NCI-H2196 (cell line): ENCODE measurements around the gene EIF4ENIF1.
"Not testable (repeated sequence)": the region's sequence is repeated elsewhere in the genome, so short reads cannot be mapped to it uniquely, and the experiment has no call there.

Source experiments
- DNase-seq: peaks from one replicate; lab custom pipeline; 2025; ENCODE audit not compliant: unreplicated experiment; lab: John Stamatoyannopoulos, UW

Gene EIF4ENIF1

DNA sequence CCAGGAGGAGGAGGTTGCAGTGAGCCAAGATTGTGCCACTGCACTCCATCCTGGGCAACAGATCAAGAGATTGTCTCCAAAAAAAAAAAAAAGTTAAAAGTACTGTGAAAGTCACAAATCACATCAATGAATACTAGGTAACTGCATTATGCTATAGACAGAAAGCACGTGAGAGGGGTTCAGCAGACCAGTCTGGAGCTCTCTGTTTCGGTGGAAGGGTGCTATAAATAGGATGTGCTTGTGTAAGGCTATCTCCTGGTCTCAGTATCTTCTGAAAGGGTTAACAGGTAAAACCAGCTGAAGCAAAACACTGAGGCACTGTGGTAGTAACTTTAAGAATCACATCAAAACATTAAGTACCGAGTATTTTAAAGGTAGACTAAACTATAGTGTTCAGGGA, 43.4 kb downstream of the EIF4ENIF1 start:
- no peak for DNase-seq

DNA sequence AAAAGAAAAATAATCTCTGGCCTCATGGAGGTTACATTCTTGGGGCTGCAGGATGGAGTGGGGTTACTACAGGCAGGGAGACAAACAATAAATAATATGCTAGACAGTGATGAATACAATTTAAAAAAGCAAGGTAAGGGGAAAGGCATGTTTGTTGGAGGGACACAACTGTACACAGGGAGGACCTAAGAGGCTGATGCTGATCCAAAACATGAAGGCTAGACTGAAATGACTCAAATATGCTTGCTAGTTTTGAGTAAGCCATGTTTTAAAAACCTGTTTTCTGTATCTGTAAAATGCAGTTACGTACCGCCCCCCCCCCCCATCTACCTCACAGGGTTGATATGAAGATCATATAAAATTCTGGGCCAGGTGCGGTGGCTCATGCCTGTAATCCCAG, 44.0 kb downstream of the EIF4ENIF1 start:
- DNase-seq: no peak

DNA sequence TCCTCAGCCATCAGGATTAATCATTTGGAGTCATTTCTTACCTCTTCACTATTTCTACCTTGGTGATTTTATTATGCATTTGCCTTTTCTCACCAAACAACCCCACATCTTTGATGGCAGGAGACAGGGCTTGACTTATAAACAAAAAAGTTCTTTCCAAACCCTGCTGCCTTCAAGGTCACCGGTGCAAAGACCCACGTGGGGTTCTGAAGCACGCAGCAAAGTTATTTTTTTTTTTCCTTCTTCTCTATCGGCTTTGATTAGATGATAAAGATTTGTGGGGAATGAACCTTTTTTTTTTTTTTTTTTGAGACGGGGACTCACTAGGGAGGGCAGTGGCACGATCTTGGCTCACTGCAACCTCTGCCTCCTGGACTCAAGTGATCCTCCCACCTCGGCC, 46.1 kb downstream of the EIF4ENIF1 start:
- no peak for DNase-seq

DNA sequence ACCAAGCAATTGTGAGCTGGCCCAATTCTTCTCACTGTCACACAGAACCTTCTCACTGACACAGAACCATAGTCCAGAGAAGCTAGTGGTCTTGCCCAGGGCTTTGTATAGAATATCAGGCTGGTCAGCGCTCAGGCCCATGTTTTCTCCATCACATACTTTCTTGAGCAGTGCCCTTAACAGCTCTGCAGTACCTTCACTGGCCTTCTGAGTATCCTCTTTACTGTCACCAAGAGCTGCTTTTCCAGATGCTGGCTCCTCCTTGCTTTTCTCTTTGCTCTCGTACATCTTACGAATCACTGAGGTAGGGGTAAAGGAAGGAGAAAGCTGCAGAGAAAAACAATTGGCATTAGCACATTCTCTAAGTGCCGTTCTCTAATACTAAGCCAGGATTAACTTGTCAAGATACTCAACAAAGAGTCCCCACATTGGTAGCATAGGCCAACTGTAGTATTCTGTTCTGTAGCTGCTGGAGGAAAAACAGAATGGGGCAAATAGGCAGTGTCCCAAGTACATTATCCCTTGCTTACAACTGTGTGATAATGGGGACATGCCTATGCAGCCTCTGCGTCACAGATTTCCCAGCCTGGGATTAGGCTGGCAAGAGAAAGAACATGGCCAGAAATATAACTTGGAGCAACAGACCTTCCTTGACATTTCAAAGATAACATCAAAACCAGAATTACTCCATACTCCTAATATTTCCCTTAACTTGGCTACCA, 46.7 kb downstream of the EIF4ENIF1 start:
- DNase-seq: no peak

DNA sequence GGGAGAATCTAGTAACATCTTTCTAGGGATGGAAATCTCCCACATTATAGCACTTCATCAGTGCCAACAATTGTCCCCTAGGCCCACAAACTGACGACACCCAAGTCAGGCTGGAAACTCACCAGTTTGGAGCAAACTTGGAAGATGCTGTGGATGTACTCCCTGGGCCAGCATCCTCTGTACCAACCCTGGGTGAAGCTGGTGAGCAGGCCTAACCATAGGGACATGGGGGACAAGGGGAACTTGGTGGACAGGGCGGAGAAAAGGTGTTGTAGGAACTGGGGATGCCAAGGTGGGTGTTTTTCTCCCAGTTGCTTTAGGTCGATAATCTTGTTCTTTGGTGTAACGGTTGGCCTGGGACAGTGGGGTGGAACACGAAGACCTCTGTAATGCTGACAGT, 48.0 kb downstream of the EIF4ENIF1 start:
- no peak for DNase-seq

DNA sequence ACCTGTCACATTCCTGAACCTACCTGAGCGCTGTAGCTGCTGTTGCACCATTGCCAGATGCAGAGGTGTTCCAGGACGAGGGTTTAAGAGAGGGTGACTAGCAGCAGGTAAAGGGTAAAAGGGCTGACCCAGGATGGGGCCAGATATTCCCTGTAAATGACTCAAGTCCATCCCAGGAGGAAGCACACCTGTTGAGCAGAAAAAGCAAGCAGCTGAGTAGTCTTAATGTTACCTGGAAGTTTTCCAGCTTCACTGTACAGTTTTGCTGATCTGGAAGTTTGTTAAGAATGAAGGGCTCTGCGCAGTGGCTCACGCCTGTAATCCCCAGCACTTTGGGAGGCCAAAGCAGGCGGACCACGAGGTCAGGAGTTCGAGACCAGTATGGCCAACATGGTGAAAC, 49.0 kb downstream of the EIF4ENIF1 start:
- no peak for DNase-seq

DNA sequence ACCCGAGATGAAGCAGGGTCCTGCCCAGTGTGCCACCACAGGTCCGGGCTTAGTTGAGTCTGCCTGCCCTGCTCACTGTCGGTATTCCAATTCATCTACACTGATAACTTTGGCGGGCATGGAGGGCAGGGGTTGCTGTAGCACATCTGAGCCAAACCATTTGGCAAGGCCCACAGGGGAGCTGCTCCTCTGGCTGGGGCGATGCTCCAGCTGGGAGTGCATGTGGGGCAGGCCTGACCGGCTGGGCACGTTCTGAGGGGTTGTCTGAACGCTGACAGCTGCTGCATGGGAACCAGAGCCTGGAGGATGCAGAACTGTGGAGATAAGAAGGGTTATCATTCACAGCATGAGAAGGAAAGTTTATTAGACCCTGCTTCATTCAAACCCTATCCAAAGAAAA, 49.8 kb downstream of the EIF4ENIF1 start:
- DNase-seq: no peak

DNA sequence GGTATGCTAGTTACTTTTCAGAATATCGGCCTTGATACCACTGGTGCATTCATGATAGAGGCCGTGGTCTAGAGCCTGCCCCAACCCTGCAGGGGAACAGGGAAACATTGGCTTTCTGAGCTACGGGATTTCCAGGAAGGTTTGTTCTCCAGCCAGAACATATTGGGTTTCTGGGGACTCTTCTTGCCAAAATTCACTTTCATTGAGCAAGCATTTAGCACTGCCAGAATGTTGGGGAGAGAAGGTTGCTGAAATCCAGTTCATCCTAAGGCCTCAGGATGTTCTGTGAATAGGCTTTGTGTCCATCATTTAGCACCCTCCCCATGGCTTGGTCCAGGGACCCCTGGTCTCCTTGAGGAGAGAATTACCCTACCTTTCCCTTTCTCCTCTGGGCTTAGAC, 53.5 kb downstream of the EIF4ENIF1 start:
- no peak for DNase-seq

DNA sequence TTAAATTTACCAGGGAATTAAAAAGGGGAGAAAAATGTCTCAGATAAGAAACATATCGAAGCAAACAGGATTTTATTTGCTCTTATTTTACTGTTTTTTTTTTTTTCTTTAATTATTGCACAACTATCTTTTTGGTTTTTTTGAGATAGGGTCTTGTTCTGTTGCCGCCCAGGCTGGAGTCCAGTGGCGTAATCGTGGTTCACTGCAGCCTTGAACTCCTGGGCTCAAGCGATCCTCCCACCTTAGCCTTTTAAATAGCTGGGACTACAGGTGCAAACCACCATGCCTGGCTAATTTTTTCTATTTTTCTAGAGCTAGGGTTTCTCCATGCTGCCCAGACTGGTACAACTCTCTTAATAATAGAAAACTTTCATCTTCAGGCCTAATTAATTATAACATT, 57.7 kb downstream of the EIF4ENIF1 start:
- no peak for DNase-seq

DNA sequence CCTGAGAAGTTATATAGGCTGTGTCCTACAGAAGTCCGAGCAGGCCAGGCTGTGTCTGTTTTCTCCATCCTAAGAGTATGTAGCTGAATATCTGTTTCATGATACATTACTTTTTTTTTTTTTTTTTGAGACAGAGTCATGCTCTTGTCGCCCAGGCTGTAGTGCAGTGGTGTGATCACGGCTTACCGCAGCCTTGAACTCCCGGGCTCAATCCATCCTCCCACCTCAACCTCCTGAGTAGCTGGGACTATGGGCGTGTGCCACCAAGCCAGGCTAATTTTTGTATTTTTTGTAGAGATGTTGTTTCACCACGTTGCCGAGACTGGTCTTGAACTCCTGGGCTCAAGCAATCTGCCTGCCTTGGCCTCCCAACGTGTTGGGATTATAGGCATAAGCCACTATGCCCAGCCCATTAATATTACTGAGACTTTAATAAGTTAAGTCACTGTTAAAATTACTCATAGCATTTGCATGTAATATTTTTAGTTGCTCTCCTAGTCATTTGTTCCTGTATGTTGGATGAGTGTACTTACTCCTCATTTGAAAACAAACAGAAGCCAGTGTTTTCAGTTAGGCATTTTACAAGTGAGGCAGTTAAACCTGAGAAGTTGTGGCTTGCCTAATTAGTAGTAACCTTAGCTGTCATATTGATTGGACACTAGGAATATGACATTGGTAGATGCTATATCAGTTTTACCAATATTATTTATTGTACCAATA, 64.2 kb downstream of the EIF4ENIF1 start:
- DNase-seq: no peak

DNA sequence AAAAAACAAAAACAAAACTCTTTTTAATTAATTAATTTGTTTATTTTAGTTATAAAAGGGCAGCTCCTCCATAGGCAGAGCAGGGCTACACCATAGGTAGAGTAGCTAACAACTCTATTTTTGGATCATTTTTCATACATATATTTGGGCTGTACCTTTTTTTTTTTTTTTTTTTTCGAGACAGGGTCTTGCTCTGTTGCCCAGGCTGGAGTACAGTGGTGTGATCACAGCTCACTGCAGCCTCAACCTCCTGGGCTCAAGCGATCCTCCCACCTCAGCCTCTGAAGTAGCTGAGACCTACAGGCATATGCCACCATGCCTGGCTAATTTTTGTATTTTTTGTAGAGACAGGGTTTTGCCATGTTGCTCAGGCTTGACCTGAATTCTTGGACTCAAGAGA, 87.3 kb downstream of the EIF4ENIF1 start:
- not testable (repeated sequence) for DNase-seq

DNA sequence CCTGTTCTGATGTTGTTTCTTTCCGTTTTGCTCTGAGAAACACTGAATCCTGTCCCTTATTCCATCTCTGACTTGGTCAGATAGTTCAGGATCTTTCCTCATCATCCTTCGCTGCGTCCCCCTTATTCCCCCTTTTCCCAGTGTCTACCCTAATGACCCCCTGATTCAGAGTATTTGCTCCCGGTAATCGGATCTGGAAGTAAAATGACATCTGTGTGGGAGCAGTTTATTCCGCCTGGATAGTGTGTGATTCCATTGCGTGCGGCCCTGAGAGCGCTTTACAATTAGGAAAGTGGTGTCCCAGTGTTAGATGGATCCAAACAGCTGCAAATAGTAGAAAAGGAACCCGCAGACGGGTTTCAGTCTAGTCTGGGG, 89.6 kb downstream of the EIF4ENIF1 start:
- no peak for DNase-seq

DNA sequence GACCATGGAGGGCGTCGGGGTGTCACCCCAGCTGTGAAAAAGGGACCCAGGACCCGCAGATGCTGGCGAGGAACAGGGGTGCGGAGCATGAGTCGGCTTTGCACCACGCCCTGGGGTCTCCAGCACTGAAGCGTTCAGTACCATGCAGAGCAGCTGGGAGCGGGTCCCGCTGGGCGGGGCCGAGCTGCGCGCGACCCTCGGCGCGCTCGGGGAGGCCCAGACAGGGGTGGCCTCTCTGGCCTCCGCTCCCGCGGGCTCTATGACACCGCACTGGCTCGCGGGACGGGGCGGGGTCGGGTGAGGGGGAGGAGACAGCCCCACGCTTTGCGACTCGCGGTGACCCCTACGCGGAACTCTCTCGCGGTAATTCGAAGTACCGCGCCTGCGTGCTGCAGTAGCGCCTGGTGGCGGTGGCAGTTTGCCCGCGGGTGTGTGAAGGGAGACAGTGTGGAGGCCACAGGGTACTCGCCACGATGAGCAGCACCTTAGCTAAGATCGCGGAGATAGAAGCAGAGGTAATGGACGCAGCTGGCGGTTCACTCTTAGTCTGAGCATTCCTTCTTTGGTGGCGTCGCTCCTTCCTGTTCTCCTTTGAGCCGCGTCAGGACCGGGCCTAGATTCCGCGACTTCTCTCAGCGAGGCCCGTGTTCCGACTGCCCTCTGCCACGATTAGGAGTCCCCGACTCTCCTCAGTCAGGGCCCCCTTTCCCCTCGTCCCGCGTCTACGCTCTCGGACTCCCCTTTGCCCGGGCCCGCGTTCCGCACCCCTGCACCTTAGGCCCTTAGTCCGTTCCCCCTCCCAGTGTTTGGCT, 90.2 kb downstream of the EIF4ENIF1 start, which contains the start of gene DRG1:
Gene DRG1 (plus strand): TSS at position 394 of the 812 bp plus-strand sequence. CDS start 80 bp downstream, at position 474.
- DNase-seq: peak; percentile 85

DNA sequence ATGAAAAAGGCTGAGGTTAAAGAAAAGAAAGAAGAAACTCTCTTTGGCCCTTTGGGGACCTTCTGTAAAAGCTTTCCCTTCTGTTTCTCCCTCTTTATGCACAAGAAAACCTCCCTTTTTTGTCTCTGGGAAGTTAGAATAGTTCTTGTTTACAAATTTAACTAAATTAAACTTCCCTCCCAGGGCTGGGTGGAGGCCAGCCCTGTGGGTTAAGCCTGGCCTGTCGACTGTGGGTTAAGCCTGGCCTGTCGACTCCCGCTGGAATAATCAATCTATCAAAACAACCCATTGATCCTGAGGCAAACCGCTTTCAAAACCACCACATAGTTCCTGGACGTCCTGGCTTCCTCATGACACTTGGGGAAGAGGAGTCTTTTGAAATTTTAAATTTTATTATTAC, 91.4 kb downstream of the EIF4ENIF1 start:
- DNase-seq: no peak

DNA sequence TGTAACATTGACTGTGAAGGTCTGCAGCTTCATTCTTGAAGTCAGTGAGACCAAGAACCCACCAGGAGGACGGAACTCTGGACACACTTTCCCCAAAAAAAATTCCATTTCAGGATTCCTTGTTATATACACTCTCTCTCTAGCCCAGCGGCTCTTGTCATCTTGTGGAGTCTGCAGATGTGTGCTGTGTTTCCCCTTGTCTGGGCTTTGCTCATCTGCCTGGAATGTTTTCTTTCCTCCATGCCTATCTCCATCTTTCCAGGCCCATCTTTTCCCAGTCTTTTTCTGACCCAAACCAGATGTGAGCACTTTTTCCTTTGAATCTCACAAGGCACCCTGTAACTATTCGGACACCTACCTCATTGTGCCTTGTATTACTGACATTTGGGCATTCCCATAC, 95.3 kb downstream of the EIF4ENIF1 start:
- no peak for DNase-seq

DNA sequence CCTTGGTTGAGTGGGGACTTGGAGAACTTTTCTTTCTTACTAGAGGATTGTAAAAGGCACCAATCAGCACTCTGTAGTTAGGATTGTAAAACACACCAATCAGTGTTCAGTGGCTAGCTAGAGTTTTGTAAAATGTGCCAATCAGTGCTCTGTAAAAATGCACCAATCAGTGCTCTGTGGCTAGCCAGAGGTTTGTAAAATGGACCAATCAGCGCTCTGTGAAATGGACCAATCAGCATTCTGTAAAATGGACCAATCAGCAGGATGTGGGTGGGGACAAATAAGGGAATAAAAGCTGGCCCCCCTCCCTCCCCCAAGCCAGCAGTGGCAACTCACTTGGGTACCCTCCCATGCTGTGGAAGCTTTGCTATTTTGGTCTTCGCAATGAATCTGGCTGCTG, 95.7 kb downstream of the EIF4ENIF1 start:
- DNase-seq: no peak
